HepG2 (cell line): Measurements from ENCODE around the gene NKAIN2. TPM values are rescaled to one million over a fixed set of nuclear protein-coding genes. Genes with fewer than 3 reads are reported as not detected.

ENCODE experiments used
- ATAC-seq: fragments of 200-7000 bp; cut with Tn5 transposase; 3 replicates; pipeline ENCODE4 v1.9.1; 2020; ENCODE audit warnings: mild to moderate bottlenecking, moderate library complexity
- BruUV-seq: library from RNA; stranded (reverse); fragments of 400-500 nt; replicated peaks from 2 replicates; lab custom pipeline; 2021; lab: Mats Ljungman, UMichigan
- CTCF ChIA-PET: fragments of 300-600 bp; formaldehyde crosslinking; extraction: SDS; loops from one replicate; lab custom pipeline; 2021; ENCODE audit warnings: low total read pairs, inconsistent platforms, low intra/inter-chr PET ratio; lab: Yijun Ruan, JAX
- POLR2A ChIA-PET: fragments of 350-600 bp; sonication (Branson Sonifier 250); formaldehyde crosslinking; loops from one replicate; lab custom pipeline; 2020; ENCODE audit warnings: antibody characterized with exemption, inconsistent platforms; lab: Yijun Ruan, JAX
- DNase-seq: peaks from one replicate; pipeline ENCODE4 v3.0.0-alpha.2; 2015; ENCODE audit warnings: low spot score
- FAIRE-seq: peaks from 3 replicates; lab custom pipeline; 2011; peaks lifted over from hg19 to GRCh38; lab: Jason Lieb, UNC
- H2AFZ ChIP-seq: one replicate; pipeline ENCODE4 v1.6.1; 2011; ENCODE audit warnings: low read length, inconsistent platforms
- H3K27ac ChIP-seq: fragments of 300-600 bp; 3 replicates; pipeline ENCODE4 v1.8.0; 2011; ENCODE audit warnings: mixed run types, mild to moderate bottlenecking, mixed read lengths, low read length, inconsistent platforms; ENCODE audit not compliant: insufficient read depth; ENCODE audit errors: extremely low read length
- H3K27me3 ChIP-seq, 2 experiments: fragments of 200-600 bp in 1 of 2; 2 replicates in 1 of 2; 3 replicates in 1 of 2; pipeline versions ENCODE4 v1.6.0 to v1.8.0; 2011; ENCODE audit warnings: low read length in 2 of 2, mild to moderate bottlenecking in 2 of 2, moderate library complexity in 2 of 2, inconsistent platforms in 1 of 2; ENCODE audit not compliant: insufficient read depth in 2 of 2, control insufficient read depth in 1 of 2
- H3K36me3 ChIP-seq, 2 experiments: fragments of 200-600 bp in 1 of 2; replicated peaks in 1 of 2; 2 replicates in 1 of 2; 3 replicates in 1 of 2; pipeline versions ENCODE4 v1.5.1 to v1.8.0; 2011; ENCODE audit warnings: low read length in 2 of 2, inconsistent platforms in 1 of 2; ENCODE audit not compliant: insufficient read depth in 2 of 2, control insufficient read depth in 1 of 2
- H3K4me1 ChIP-seq: 2 replicates; pipeline ENCODE4 v1.5.1; 2012; ENCODE audit warnings: low read length, inconsistent platforms; ENCODE audit not compliant: insufficient read depth
- H3K4me2 ChIP-seq: 2 replicates; pipeline ENCODE4 v1.6.0; 2011; ENCODE audit warnings: low read depth, low read length, inconsistent platforms
- H3K4me3 ChIP-seq, 3 experiments: fragments of 200-600 bp in 1 of 3; sonication (generic), shearing (Covaris generic) in 1 of 3; replicated peaks in 1 of 3; 2 replicates each; pipeline ENCODE4 v1.5.1; 2011 to 2016; ENCODE audit warnings: low read length in 3 of 3, inconsistent platforms in 2 of 3, low read depth in 2 of 3, mild to moderate bottlenecking in 2 of 3, control low read depth in 1 of 3, mixed read lengths in 1 of 3; ENCODE audit not compliant: insufficient read depth in 1 of 3
- H3K79me2 ChIP-seq: one replicate; pipeline ENCODE4 v1.6.1; 2011; ENCODE audit warnings: low read length, inconsistent platforms; ENCODE audit not compliant: insufficient read depth
- H3K9ac ChIP-seq: 2 replicates; pipeline ENCODE4 v1.6.0; 2011; ENCODE audit warnings: mild to moderate bottlenecking, low read depth, low read length, inconsistent platforms; ENCODE audit not compliant: insufficient read depth
- H3K9me3 ChIP-seq: 2 replicates; pipeline ENCODE4 v1.5.1; 2012; ENCODE audit warnings: mild to moderate bottlenecking, low read length
- H4K20me1 ChIP-seq: 2 replicates; pipeline ENCODE4 v1.6.0; 2011; ENCODE audit warnings: inconsistent platforms, mild to moderate bottlenecking, low read length, moderate library complexity; ENCODE audit not compliant: insufficient read depth
- AKAP8 ChIP-seq: sonication (generic); formaldehyde crosslinking; IDR thresholded peaks from 2 replicates; pipeline ENCODE4 v1.5.1; 2020; ENCODE audit warnings: mild to moderate bottlenecking, missing genetic modification reagents
- MED13 ChIP-seq: sonication (generic); formaldehyde crosslinking; IDR thresholded peaks from 2 replicates; pipeline ENCODE4 v1.5.0; 2020; ENCODE audit warnings: missing genetic modification reagents
- NFKB2 ChIP-seq: sonication (generic); formaldehyde crosslinking; IDR thresholded peaks from 2 replicates; pipeline ENCODE4 v1.4.0; 2020; ENCODE audit warnings: missing genetic modification reagents, borderline replicate concordance
- SNRNP70 ChIP-seq: fragments of 200-400 bp; formaldehyde crosslinking; IDR thresholded peaks from 2 replicates; pipeline ENCODE4 v1.6.1; 2017; ENCODE audit warnings: mild to moderate bottlenecking, low read depth, low read length, moderate library complexity
- SP5 ChIP-seq: IDR thresholded peaks from 2 replicates; pipeline ENCODE4 v1.6.1; 2016; ENCODE audit warnings: low read depth, borderline replicate concordance
- SRY ChIP-seq: sonication (generic); formaldehyde crosslinking; IDR thresholded peaks from 2 replicates; pipeline ENCODE4 v1.8.0; 2022; ENCODE audit warnings: mild to moderate bottlenecking, missing genetic modification reagents
- TAF15 ChIP-seq: fragments of 200-400 bp; formaldehyde crosslinking; IDR thresholded peaks from one replicate; pipeline ENCODE4 v1.6.1; 2018; ENCODE audit warnings: mild to moderate bottlenecking, low read depth, low read length; ENCODE audit not compliant: poor library complexity, severe bottlenecking
- ZNF20 ChIP-seq: sonication (generic); formaldehyde crosslinking; IDR thresholded peaks from 2 replicates; pipeline ENCODE4 v1.4.0; 2020; ENCODE audit warnings: mild to moderate bottlenecking, moderate library complexity, missing genetic modification reagents
- WGBS: methylation state at CpG from one replicate; pipeline ENCODE4 v1.1.6; 2017; ENCODE audit warnings: low lambda C conversion rate; 5-methylcytosine and 5-hydroxymethylcytosine counted together
- in situ Hi-C: cut with HindIII; loops from 2 replicates; pipeline ENCODE4 v1.10.0; 2017; ENCODE audit warnings: low pct_unique_long_range_greater_than_20kb; ENCODE audit not compliant: extremely low pct_ligation_motif_present
- intact Hi-C: fragments of 100-400 bp; cut with micrococcal nuclease; formaldehyde crosslinking; loops from one replicate; pipeline ENCODE4 v1.10.0; 2022; ENCODE audit not compliant: unreplicated experiment
- polyA plus RNA-seq, 8 experiments: library from polyadenylated mRNA; depleted of rRNA in 3 of 8; stranded (reverse) in 7 of 8; unstranded in 1 of 8; fragments of >200 nt; fragmentation: Illumina TruSeq in 4 of 8; extraction: Trizol in 4 of 8; gene quantifications; 2 replicates each; pipeline versions ENCODE4 v1.2.1 to v1.2.3, GENCODE V29; 2011 to 2016; ENCODE audit warnings: low read depth in 4 of 8, missing spikeins in 1 of 8, mixed read lengths in 1 of 8; ENCODE audit not compliant: insufficient read depth in 1 of 8
- total RNA-seq, 5 experiments: library from RNA; depleted of rRNA; stranded (reverse); fragments of >200 nt; fragmentation: Illumina TruSeq; extraction: Trizol; gene quantifications; 2 replicates each; pipeline ENCODE4 v1.2.3, GENCODE V29; 2016; ENCODE audit warnings: low read depth in 1 of 5
- TF ChIP-seq, protein P1 (sequence below): sonication (generic); formaldehyde crosslinking; IDR thresholded peaks from 2 replicates; pipeline ENCODE4 v1.8.1; 2023; ENCODE audit warnings: mild to moderate bottlenecking, missing genetic modification reagents
- TF ChIP-seq, protein P2 (sequence below): sonication (generic); formaldehyde crosslinking; IDR thresholded peaks from 2 replicates; pipeline ENCODE4 v1.9.0; 2022; ENCODE audit warnings: missing genetic modification reagents, mild to moderate bottlenecking, borderline replicate concordance
- TF ChIP-seq, protein P3 (sequence below): sonication (generic); formaldehyde crosslinking; IDR thresholded peaks from 2 replicates; pipeline ENCODE4 v1.4.0; 2020; ENCODE audit warnings: mild to moderate bottlenecking, missing genetic modification reagents
- TF ChIP-seq, protein P4 (sequence below): sonication (generic); formaldehyde crosslinking; IDR thresholded peaks from 2 replicates; pipeline ENCODE4 v1.4.0; 2020; ENCODE audit warnings: missing genetic modification reagents, borderline replicate concordance
- TF ChIP-seq, protein P5 (sequence below): sonication (generic); formaldehyde crosslinking; IDR thresholded peaks from 2 replicates; pipeline ENCODE4 v1.8.0; 2023; ENCODE audit warnings: mild to moderate bottlenecking, missing genetic modification reagents

NKAIN2 gene
- total and polyA plus RNA-seq, 2 of the 13 experiments (the other 11 are each of a cell fraction or from before 2014, with no cell fraction given), result not detected

DNA sequence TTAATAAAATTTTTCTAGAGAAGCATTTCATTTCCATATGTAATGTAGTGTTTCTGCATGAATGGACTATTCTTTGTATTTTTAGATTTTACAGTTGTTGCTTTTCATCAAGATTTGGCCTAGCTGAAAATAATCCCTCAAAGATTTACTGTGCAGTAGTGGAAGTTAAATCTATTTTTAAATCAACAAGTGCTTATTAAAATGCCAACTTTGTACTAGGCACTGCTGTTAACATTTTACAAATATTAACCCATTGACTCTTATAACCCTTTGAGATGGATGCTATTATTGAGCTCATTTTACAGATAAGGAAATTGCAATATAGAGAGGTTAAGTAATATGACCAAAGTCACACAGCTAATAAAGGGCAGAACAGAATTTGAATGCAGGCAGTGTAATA, 274.5 kb downstream of the NKAIN2 start (continued):
- TF ChIP-seq, protein P1, sequence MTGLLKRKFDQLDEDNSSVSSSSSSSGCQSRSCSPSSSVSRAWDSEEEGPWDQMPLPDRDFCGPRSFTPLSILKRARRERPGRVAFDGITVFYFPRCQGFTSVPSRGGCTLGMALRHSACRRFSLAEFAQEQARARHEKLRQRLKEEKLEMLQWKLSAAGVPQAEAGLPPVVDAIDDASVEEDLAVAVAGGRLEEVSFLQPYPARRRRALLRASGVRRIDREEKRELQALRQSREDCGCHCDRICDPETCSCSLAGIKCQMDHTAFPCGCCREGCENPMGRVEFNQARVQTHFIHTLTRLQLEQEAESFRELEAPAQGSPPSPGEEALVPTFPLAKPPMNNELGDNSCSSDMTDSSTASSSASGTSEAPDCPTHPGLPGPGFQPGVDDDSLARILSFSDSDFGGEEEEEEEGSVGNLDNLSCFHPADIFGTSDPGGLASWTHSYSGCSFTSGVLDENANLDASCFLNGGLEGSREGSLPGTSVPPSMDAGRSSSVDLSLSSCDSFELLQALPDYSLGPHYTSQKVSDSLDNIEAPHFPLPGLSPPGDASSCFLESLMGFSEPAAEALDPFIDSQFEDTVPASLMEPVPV (CRISPR knock-in tag), result no peak
- TF ChIP-seq, protein P2, sequence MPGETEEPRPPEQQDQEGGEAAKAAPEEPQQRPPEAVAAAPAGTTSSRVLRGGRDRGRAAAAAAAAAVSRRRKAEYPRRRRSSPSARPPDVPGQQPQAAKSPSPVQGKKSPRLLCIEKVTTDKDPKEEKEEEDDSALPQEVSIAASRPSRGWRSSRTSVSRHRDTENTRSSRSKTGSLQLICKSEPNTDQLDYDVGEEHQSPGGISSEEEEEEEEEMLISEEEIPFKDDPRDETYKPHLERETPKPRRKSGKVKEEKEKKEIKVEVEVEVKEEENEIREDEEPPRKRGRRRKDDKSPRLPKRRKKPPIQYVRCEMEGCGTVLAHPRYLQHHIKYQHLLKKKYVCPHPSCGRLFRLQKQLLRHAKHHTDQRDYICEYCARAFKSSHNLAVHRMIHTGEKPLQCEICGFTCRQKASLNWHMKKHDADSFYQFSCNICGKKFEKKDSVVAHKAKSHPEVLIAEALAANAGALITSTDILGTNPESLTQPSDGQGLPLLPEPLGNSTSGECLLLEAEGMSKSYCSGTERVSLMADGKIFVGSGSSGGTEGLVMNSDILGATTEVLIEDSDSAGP, result no peak
- TF ChIP-seq SNRNP70, result no peak
- TF ChIP-seq, protein P3, sequence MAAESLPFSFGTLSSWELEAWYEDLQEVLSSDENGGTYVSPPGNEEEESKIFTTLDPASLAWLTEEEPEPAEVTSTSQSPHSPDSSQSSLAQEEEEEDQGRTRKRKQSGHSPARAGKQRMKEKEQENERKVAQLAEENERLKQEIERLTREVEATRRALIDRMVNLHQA (CRISPR knock-in tag), result no peak
- no peak for TF ChIP-seq SP5 (CRISPR knock-in tag)
- no peak for TF ChIP-seq MED13 (CRISPR knock-in tag)
- no peak for TF ChIP-seq NFKB2
- TF ChIP-seq TAF15, result no peak

DNA sequence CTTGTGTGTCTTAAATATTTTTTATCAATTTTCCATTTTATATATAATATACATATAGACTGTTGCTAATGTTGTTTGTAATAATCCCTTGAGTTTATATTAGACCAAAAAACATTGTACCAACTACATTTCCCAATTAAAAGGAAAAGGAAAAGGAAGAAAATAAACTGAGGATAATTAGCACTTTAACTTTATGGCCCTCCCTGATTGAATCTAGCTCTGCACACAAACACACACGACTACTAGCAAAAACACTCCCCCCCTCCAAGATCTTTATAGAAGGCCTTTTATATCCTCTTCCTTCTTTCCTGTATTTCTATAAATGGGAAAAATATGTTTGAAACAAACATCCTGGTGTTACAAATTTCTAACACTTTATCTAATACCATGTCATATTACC, 276.8 kb downstream of the NKAIN2 start:
- Histone ChIP-seq H3K4me2 (no peak overlapping the region), H3K27me3 (no peaks in the 10 kb centered on the region), H2AFZ (no peak overlapping the region), H3K9ac (no peak overlapping the region), H3K79me2 (no peaks in the 10 kb centered on the region), H3K27ac (no peak overlapping the region), H3K36me3 (no peaks in the 10 kb centered on the region), H3K4me3 (no peak overlapping the region), H4K20me1 (no peaks in the 10 kb centered on the region), H3K4me1 (no peaks in the 10 kb centered on the region), H3K9me3 (no peaks in the 10 kb centered on the region)
- in situ Hi-C loops (no loop called here), intact Hi-C loops (no loop called here)
- POLR2A ChIA-PET, result no interaction called here
- no peak for DNase-seq
- 10% methylated on average over 1 of the region's 1 CpG for WGBS
- ATAC-seq, result no peak
- CTCF ChIA-PET, result no interaction called here
- TF ChIP-seq, protein P4, sequence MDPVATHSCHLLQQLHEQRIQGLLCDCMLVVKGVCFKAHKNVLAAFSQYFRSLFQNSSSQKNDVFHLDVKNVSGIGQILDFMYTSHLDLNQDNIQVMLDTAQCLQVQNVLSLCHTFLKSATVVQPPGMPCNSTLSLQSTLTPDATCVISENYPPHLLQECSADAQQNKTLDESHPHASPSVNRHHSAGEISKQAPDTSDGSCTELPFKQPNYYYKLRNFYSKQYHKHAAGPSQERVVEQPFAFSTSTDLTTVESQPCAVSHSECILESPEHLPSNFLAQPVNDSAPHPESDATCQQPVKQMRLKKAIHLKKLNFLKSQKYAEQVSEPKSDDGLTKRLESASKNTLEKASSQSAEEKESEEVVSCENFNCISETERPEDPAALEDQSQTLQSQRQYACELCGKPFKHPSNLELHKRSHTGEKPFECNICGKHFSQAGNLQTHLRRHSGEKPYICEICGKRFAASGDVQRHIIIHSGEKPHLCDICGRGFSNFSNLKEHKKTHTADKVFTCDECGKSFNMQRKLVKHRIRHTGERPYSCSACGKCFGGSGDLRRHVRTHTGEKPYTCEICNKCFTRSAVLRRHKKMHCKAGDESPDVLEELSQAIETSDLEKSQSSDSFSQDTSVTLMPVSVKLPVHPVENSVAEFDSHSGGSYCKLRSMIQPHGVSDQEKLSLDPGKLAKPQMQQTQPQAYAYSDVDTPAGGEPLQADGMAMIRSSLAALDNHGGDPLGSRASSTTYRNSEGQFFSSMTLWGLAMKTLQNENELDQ (CRISPR knock-in tag), result no peak
- TF ChIP-seq SRY (CRISPR knock-in tag) (no peak), AKAP8 (CRISPR knock-in tag) (no peak), ZNF20 (CRISPR knock-in tag) (no peak)
- TF ChIP-seq, protein P5, sequence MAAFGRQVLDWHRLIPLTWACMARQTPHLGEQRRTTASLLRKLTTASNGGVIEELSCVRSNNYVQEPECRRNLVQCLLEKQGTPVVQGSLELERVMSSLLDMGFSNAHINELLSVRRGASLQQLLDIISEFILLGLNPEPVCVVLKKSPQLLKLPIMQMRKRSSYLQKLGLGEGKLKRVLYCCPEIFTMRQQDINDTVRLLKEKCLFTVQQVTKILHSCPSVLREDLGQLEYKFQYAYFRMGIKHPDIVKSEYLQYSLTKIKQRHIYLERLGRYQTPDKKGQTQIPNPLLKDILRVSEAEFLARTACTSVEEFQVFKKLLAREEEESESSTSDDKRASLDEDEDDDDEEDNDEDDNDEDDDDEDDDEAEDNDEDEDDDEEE, result no peak
- FAIRE-seq, result no peak
- BruUV-seq, result no TSS peak
